Mesothelial cell of epicardium (in vitro differentiated cells): ENCODE measurements around the gene SOWAHC. TPM values are rescaled to one million over a fixed set of nuclear protein-coding genes. Genes with fewer than 3 reads are reported as not detected.
A peak's percentile ranks its signal among the peaks of the same experiment; 100 is the strongest.

Experiments used
- DNase-seq, 2 experiments: peaks; one replicate each; pipeline ENCODE4 v3.0.0; 2021; ENCODE audit warnings: low spot score in 2 of 2; ENCODE audit not compliant: unreplicated experiment in 2 of 2
- H3K27ac Mint-ChIP-seq: 2 replicates; pipeline ENCODE4 v1.8.0; 2021; ENCODE audit warnings: mixed read lengths
- H3K27me3 Mint-ChIP-seq: 2 replicates; pipeline ENCODE4 v1.8.0; 2021; ENCODE audit warnings: low read depth, mixed read lengths
- H3K36me3 Mint-ChIP-seq: 2 replicates; pipeline ENCODE4 v1.8.0; 2021; ENCODE audit warnings: mixed read lengths
- H3K4me1 Mint-ChIP-seq: 2 replicates; pipeline ENCODE4 v1.8.0; 2021; ENCODE audit warnings: mixed read lengths
- H3K4me3 Mint-ChIP-seq: 2 replicates; pipeline ENCODE4 v1.8.0; 2021; ENCODE audit warnings: mild to moderate bottlenecking, moderate library complexity, mixed read lengths
- H3K9me3 Mint-ChIP-seq: 2 replicates; pipeline ENCODE4 v1.8.0; 2021; ENCODE audit warnings: mixed read lengths
- total RNA-seq: library from RNA; stranded (reverse); gene quantifications from 3 replicates; pipeline ENCODE4 v1.2.1, GENCODE V29; 2021
- TF ChIP-seq, protein P1 (sequence below): fragments of 200-600 bp; sonication (generic); IDR thresholded peaks from one replicate; pipeline ENCODE4 v1.5.0; 2021; ENCODE audit warnings: antibody characterized with exemption; ENCODE audit not compliant: unreplicated experiment

SOWAHC gene
- total RNA-seq, 1 donor from 2014 or later = 16.0 TPM

- Mint-ChIP-seq H3K4me3 (no peak overlapping the region), H3K9me3 (no peaks in the 10 kb centered on the region), H3K4me1 (peaks cover 22% of the 10 kb centered on the region), H3K36me3 (no peaks in the 10 kb centered on the region), H3K27ac (peak overlapping the region; percentile 91), H3K27me3 (no peaks in the 10 kb centered on the region)
- DNase-seq = no peak
- TF ChIP-seq, protein P1, sequence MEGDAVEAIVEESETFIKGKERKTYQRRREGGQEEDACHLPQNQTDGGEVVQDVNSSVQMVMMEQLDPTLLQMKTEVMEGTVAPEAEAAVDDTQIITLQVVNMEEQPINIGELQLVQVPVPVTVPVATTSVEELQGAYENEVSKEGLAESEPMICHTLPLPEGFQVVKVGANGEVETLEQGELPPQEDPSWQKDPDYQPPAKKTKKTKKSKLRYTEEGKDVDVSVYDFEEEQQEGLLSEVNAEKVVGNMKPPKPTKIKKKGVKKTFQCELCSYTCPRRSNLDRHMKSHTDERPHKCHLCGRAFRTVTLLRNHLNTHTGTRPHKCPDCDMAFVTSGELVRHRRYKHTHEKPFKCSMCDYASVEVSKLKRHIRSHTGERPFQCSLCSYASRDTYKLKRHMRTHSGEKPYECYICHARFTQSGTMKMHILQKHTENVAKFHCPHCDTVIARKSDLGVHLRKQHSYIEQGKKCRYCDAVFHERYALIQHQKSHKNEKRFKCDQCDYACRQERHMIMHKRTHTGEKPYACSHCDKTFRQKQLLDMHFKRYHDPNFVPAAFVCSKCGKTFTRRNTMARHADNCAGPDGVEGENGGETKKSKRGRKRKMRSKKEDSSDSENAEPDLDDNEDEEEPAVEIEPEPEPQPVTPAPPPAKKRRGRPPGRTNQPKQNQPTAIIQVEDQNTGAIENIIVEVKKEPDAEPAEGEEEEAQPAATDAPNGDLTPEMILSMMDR = no peak
Measured at GRCh38 chr2:109630441-109631430, 16.6 kb downstream of the SOWAHC start.

DNA sequence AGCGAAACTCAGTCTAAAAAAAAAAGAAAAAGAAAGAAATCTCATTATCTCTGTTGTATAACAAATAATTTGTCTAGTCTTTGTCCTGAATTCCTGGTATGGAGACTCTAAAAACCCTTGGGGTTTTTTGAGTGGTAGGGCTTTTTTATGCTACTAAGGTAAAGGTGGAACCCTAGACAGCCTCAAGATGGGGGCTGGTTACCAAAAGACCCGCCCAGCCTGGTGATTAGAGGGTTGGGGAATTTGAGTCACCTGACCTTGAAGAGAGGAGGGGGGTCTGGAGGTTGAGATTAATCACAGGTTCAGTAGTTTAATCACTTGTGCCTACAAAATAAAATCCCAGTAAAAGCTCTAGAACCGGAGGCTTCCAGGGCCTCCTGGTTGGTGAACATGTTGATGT, 17.6 kb downstream of the SOWAHC start:
- Mint-ChIP-seq H3K36me3 (no peaks in the 10 kb centered on the region), H3K27ac (peak overlapping the region; percentile 9), H3K4me1 (peaks cover 27% of the 10 kb centered on the region), H3K9me3 (no peaks in the 10 kb centered on the region), H3K27me3 (no peaks in the 10 kb centered on the region), H3K4me3 (no peak overlapping the region)
- TF ChIP-seq, protein P1 = no peak
- DNase-seq = no peak

DNA sequence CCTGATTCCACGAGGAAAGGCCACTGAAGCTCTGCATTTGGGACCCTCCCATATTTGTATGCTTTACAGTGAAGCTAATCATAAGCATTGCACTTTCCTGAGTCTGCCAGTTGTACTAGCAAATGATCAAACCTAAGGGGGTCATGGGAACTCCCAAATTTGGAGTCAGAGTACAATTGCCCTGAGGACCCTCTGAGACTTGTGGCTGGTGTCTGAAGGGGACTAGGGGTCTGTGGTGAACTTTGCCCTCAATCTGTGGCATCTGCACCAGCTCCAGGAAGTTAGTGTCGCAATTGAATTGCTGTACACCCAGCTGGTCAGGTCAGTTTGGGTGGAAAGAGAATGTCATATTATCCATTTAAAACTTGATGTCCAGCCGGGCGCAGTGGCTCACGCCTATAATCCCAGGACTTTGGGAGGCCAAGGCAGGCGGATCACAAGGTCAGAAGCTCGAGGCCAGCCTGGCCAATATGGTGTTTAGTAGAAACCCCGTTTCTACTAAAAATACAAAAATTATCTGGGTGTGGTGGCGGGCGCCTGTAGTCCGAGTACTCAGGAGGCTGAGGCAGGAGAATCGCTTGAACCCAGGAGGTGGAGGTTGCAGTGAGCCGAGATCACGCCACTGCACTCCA, 18.1 kb downstream of the SOWAHC start:
- TF ChIP-seq, protein P1 = no peak
- Mint-ChIP-seq H3K9me3 (no peaks in the 10 kb centered on the region), H3K27ac (peak overlapping the region; percentile 9), H3K27me3 (no peaks in the 10 kb centered on the region), H3K4me1 (peaks cover 31% of the 10 kb centered on the region), H3K36me3 (no peaks in the 10 kb centered on the region), H3K4me3 (no peak overlapping the region)
- DNase-seq = no peak

- no peak for DNase-seq
- no peaks in the 10 kb centered on the region for H3K36me3 Mint-ChIP-seq
- H3K4me3 Mint-ChIP-seq = no peak overlapping the region
- H3K27me3 Mint-ChIP-seq = no peaks in the 10 kb centered on the region
- H3K9me3 Mint-ChIP-seq = no peaks in the 10 kb centered on the region
- TF ChIP-seq, protein P1 = no peak
- peaks cover 32% of the 10 kb centered on the region for H3K4me1 Mint-ChIP-seq
- H3K27ac Mint-ChIP-seq = no peak overlapping the region
Measured at GRCh38 chr2:109633284-109633961, 19.3 kb downstream of the SOWAHC start.

DNA sequence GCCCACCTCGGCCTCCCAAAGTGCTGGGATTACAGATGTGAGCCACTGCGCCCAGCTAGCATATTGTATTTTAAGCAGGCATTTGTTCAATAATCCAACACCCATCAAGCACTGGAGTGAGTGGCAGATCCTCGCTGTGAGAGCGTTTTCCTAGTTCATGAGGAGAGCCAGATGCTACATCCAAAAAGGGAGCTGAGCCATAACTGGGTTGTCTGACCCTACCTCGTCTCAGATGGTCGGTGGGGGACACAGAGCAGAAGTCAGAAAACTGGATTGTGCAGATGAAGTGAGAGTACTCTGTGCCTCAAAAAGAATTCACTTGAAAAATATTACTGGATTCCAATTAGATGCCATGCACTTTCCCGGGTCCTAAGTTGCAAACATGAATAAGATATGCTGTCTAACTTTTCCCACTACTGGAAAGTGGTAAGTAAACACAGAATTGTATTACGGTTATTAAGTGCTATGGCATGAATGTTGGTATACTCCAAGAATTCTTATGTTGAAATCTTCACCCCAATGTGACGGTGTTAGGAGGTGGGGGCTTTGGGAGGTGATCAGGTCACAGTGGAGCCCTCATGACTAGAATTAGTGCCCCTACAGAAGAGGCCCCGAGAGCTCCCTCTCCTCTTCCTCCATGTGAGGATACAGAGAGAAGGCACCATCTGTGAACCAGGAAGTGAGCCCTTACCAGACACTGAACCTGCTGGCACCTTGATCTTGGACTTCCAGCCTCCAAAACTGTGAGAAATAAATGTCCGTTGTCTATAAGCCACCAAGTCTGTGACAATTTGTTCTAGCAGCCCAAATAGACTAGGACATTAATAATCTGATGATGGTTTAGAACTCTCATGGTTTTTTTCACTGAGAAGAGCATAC, 21.5 kb downstream of the SOWAHC start:
- TF ChIP-seq, protein P1 = no peak
- no peaks in the 10 kb centered on the region for H3K9me3 Mint-ChIP-seq
- no peak overlapping the region for H3K27ac Mint-ChIP-seq
- H3K27me3 Mint-ChIP-seq = no peaks in the 10 kb centered on the region
- no peak overlapping the region for H3K4me3 Mint-ChIP-seq
- no peak for DNase-seq
- H3K36me3 Mint-ChIP-seq = no peaks in the 10 kb centered on the region
- H3K4me1 Mint-ChIP-seq = peaks cover 22% of the 10 kb centered on the region
